ENCODE results near the gene PSMB11.

The PSMB11 gene

GRCh38 chr14:23070262-23071129, 28.5 kb downstream of the PSMB11 start:
- H3K27me3 ChIP-seq (ENCODE audit: insufficient read depth, low read length, poor library complexity, severe bottlenecking) = no peaks in the 10 kb centered on the region
- H2AFZ ChIP-seq (ENCODE audit: low read length) = no peak overlapping the region
- no peaks in the 10 kb centered on the region for H3K9me3 ChIP-seq (ENCODE audit: insufficient read depth, low read depth, low read length)
- peaks cover 58% of the 10 kb centered on the region; the same call in 1 of the 2 replicates for H3K36me3 ChIP-seq (ENCODE audit: insufficient read depth, low read length)
- peak overlapping the region; percentile 96 for H3K9ac ChIP-seq (ENCODE audit: low read depth, low read length, poor library complexity, severe bottlenecking)
- no peaks in the 10 kb centered on the region for H3K9me2 ChIP-seq (replicated peaks; ENCODE audit: low read depth, low read length)
- TF ChIP-seq CTCF (conservative IDR thresholded peaks at IDR 0.05; ENCODE audit: low read length) (no peak), EZH2phosphoT487 (IDR thresholded peaks at IDR 0.05; ENCODE audit: borderline replicate concordance) (no peak)
- H3K79me2 ChIP-seq (ENCODE audit: insufficient read depth, low read length) = peaks cover 57% of the 10 kb centered on the region
- peaks cover 41% of the 10 kb centered on the region for H4K20me1 ChIP-seq (ENCODE audit: insufficient read depth, low read length, poor library complexity, severe bottlenecking)
- no peaks in the 10 kb centered on the region for H3F3A ChIP-seq (ENCODE audit: low read depth)
- H3K4me1 ChIP-seq (ENCODE audit: insufficient read depth, low read length, poor library complexity, severe bottlenecking) = peaks cover 19% of the 10 kb centered on the region
- H3K4me2 ChIP-seq (ENCODE audit: low read depth, low read length, poor library complexity, severe bottlenecking) = peak overlapping the region; percentile 96
- H3K4me3 ChIP-seq (ENCODE audit: low read length, poor library complexity, severe bottlenecking) = peak overlapping the region; percentile 95

GRCh38 chr14:23071244-23071920, 29.4 kb downstream of the PSMB11 start:
- H3K79me2 ChIP-seq (ENCODE audit: insufficient read depth, low read length) = peaks cover 48% of the 10 kb centered on the region
- peaks cover 34% of the 10 kb centered on the region for H4K20me1 ChIP-seq (ENCODE audit: insufficient read depth, low read length, poor library complexity, severe bottlenecking)
- no peaks in the 10 kb centered on the region for H3K9me3 ChIP-seq (ENCODE audit: insufficient read depth, low read depth, low read length)
- H2AFZ ChIP-seq (ENCODE audit: low read length) = peak overlapping the region; percentile 19
- peaks cover 57% of the 10 kb centered on the region for H3K36me3 ChIP-seq (ENCODE audit: insufficient read depth, low read length)
- TF ChIP-seq CTCF (conservative IDR thresholded peaks at IDR 0.05; ENCODE audit: low read length) = no peak
- no peak for TF ChIP-seq EZH2phosphoT487 (IDR thresholded peaks at IDR 0.05; ENCODE audit: borderline replicate concordance)
- H3K9ac ChIP-seq (ENCODE audit: low read depth, low read length, poor library complexity, severe bottlenecking) = peak overlapping the region; percentile 96
- H3K4me3 ChIP-seq (ENCODE audit: low read length, poor library complexity, severe bottlenecking) = peak overlapping the region; percentile 95
- H3F3A ChIP-seq (ENCODE audit: low read depth) = no peaks in the 10 kb centered on the region
- no peaks in the 10 kb centered on the region for H3K27me3 ChIP-seq (ENCODE audit: insufficient read depth, low read length, poor library complexity, severe bottlenecking)
- H3K4me2 ChIP-seq (ENCODE audit: low read depth, low read length, poor library complexity, severe bottlenecking) = peak overlapping the region; percentile 96
- H3K9me2 ChIP-seq (replicated peaks; ENCODE audit: low read depth, low read length) = no peaks in the 10 kb centered on the region
- peaks cover 19% of the 10 kb centered on the region for H3K4me1 ChIP-seq (ENCODE audit: insufficient read depth, low read length, poor library complexity, severe bottlenecking)

- H3K79me2 ChIP-seq (ENCODE audit: insufficient read depth, low read length) = peaks cover 43% of the 10 kb centered on the region
- H3F3A ChIP-seq (ENCODE audit: low read depth) = no peaks in the 10 kb centered on the region
- peaks cover 19% of the 10 kb centered on the region for H3K4me1 ChIP-seq (ENCODE audit: insufficient read depth, low read length, poor library complexity, severe bottlenecking)
- peaks cover 28% of the 10 kb centered on the region for H4K20me1 ChIP-seq (ENCODE audit: insufficient read depth, low read length, poor library complexity, severe bottlenecking)
- H3K9me3 ChIP-seq (ENCODE audit: insufficient read depth, low read depth, low read length) = no peaks in the 10 kb centered on the region
- TF ChIP-seq EZH2phosphoT487 (IDR thresholded peaks at IDR 0.05; ENCODE audit: borderline replicate concordance) (no peak), CTCF (conservative IDR thresholded peaks at IDR 0.05; ENCODE audit: low read length) (no peak)
- H3K4me2 ChIP-seq (ENCODE audit: low read depth, low read length, poor library complexity, severe bottlenecking) = peak overlapping the region; percentile 96
- H3K27me3 ChIP-seq (ENCODE audit: insufficient read depth, low read length, poor library complexity, severe bottlenecking) = no peaks in the 10 kb centered on the region
- peak overlapping the region; percentile 96 for H3K9ac ChIP-seq (ENCODE audit: low read depth, low read length, poor library complexity, severe bottlenecking)
- H2AFZ ChIP-seq (ENCODE audit: low read length) = no peak overlapping the region
- H3K4me3 ChIP-seq (ENCODE audit: low read length, poor library complexity, severe bottlenecking) = peak overlapping the region; percentile 95
- peaks cover 57% of the 10 kb centered on the region for H3K36me3 ChIP-seq (ENCODE audit: insufficient read depth, low read length)
- H3K9me2 ChIP-seq (replicated peaks; ENCODE audit: low read depth, low read length) = no peaks in the 10 kb centered on the region
These were observed 30.0 kb downstream of the PSMB11 start for GRCh38 chr14:23071921-23072539.
